ENCODE results near the gene AZIN2. TPM values are rescaled to one million over a fixed set of nuclear protein-coding genes. Genes with fewer than 3 reads are reported as not detected.

The AZIN2 gene
- total and polyA plus RNA-seq, 2 experiments from 2014 or later = 2.8 to 4.4 TPM

GRCh38 chr1:33162141-33162540 lies 81.2 kb downstream of the AZIN2 start:
- TF ChIP-seq EZH2phosphoT487 (IDR thresholded peaks at IDR 0.05; ENCODE audit: insufficient read depth, low read depth) = no peak
- TF ChIP-seq EZH2 (IDR thresholded peaks at IDR 0.05; ENCODE audit: insufficient read depth, poor library complexity, severe bottlenecking) = no peak
- in situ Hi-C loops (cut with MboI) = no loop called here
- H3K9me2 ChIP-seq (ENCODE audit: insufficient read depth) = no peaks in the 10 kb centered on the region
- no peaks in the 10 kb centered on the region for H3K9me3 ChIP-seq (ENCODE audit: low read depth)
- no peaks in the 10 kb centered on the region for H3K27me3 ChIP-seq (replicated peaks; ENCODE audit: insufficient read depth)
- H3K27ac ChIP-seq = no peak overlapping the region
- 70 to 78% methylated on average over 2 of the region's 2 CpGs for WGBS, 2 experiments (ENCODE audit: low coverage in 1 of 2, low lambda C conversion rate in 2 of 2, missing lambda C conversion rate in 2 of 2)
- H3K4me3 ChIP-seq = no peak overlapping the region
- no peaks in the 10 kb centered on the region for H3K36me3 ChIP-seq (ENCODE audit: low read depth)
- no peaks in the 10 kb centered on the region for H3F3A ChIP-seq (ENCODE audit: insufficient read depth)
- H4K20me1 ChIP-seq (ENCODE audit: insufficient read depth) = no peaks in the 10 kb centered on the region
- H3K9ac ChIP-seq = no peak overlapping the region
- H2AFZ ChIP-seq = no peak overlapping the region
- no peak for DNase-seq
- no peaks in the 10 kb centered on the region for H3K4me1 ChIP-seq (ENCODE audit: insufficient read depth)
- H3K79me2 ChIP-seq (ENCODE audit: insufficient read depth) = no peaks in the 10 kb centered on the region
- no peak overlapping the region for H3K4me2 ChIP-seq (ENCODE audit: unreplicated experiment)

GRCh38 chr1:33163621-33164519 lies 82.9 kb downstream of the AZIN2 start:
- in situ Hi-C loops (cut with MboI) = no loop called here
- Histone ChIP-seq H2AFZ (no peak overlapping the region), H3K79me2 (ENCODE audit: insufficient read depth) (no peaks in the 10 kb centered on the region), H4K20me1 (ENCODE audit: insufficient read depth) (no peaks in the 10 kb centered on the region), H3K9ac (no peak overlapping the region), H3K27ac (no peak overlapping the region), H3F3A (ENCODE audit: insufficient read depth) (no peaks in the 10 kb centered on the region), H3K27me3 (replicated peaks; ENCODE audit: insufficient read depth) (no peaks in the 10 kb centered on the region), H3K4me2 (ENCODE audit: unreplicated experiment) (no peak overlapping the region), H3K4me1 (ENCODE audit: insufficient read depth) (no peaks in the 10 kb centered on the region), H3K9me2 (ENCODE audit: insufficient read depth) (no peaks in the 10 kb centered on the region), H3K9me3 (ENCODE audit: low read depth) (no peaks in the 10 kb centered on the region), H3K36me3 (ENCODE audit: low read depth) (no peaks in the 10 kb centered on the region), H3K4me3 (no peak overlapping the region)
- TF ChIP-seq EZH2phosphoT487 (IDR thresholded peaks at IDR 0.05; ENCODE audit: insufficient read depth, low read depth) (no peak), EZH2 (IDR thresholded peaks at IDR 0.05; ENCODE audit: insufficient read depth, poor library complexity, severe bottlenecking) (no peak)
- DNase-seq = no peak
- 72 to 82% methylated on average over 14 of the region's 14 CpGs for WGBS, 2 experiments (ENCODE audit: low coverage in 1 of 2, low lambda C conversion rate in 2 of 2, missing lambda C conversion rate in 2 of 2)

GRCh38 chr1:33165209-33165608 lies 84.3 kb downstream of the AZIN2 start:
- H3K4me1 ChIP-seq (ENCODE audit: insufficient read depth) = no peaks in the 10 kb centered on the region
- H3K9me3 ChIP-seq (ENCODE audit: low read depth) = no peaks in the 10 kb centered on the region
- no peak overlapping the region for H3K4me3 ChIP-seq
- H4K20me1 ChIP-seq (ENCODE audit: insufficient read depth) = no peaks in the 10 kb centered on the region
- TF ChIP-seq EZH2 (IDR thresholded peaks at IDR 0.05; ENCODE audit: insufficient read depth, poor library complexity, severe bottlenecking) (no peak), EZH2phosphoT487 (IDR thresholded peaks at IDR 0.05; ENCODE audit: insufficient read depth, low read depth) (no peak)
- no peak for DNase-seq
- no peaks in the 10 kb centered on the region for H3K9me2 ChIP-seq (ENCODE audit: insufficient read depth)
- H3K79me2 ChIP-seq (ENCODE audit: insufficient read depth) = no peaks in the 10 kb centered on the region
- 68 to 90% methylated on average over 11 to 21 of the region's 21 CpGs for WGBS, 2 experiments (ENCODE audit: low coverage in 1 of 2, low lambda C conversion rate in 2 of 2, missing lambda C conversion rate in 2 of 2)
- H3K36me3 ChIP-seq (ENCODE audit: low read depth) = no peaks in the 10 kb centered on the region
- H3K27ac ChIP-seq = no peak overlapping the region
- H3K4me2 ChIP-seq (ENCODE audit: unreplicated experiment) = no peak overlapping the region
- no peaks in the 10 kb centered on the region for H3K27me3 ChIP-seq (replicated peaks; ENCODE audit: insufficient read depth)
- no peak overlapping the region for H3K9ac ChIP-seq
- in situ Hi-C loops (cut with MboI) = no loop called here
- H2AFZ ChIP-seq = no peak overlapping the region
- H3F3A ChIP-seq (ENCODE audit: insufficient read depth) = no peaks in the 10 kb centered on the region

- Histone ChIP-seq H3F3A (ENCODE audit: insufficient read depth) (no peaks in the 10 kb centered on the region), H3K9ac (no peak overlapping the region), H3K4me2 (ENCODE audit: unreplicated experiment) (no peak overlapping the region), H3K27me3 (replicated peaks; ENCODE audit: insufficient read depth) (no peaks in the 10 kb centered on the region), H3K9me3 (ENCODE audit: low read depth) (no peaks in the 10 kb centered on the region), H3K36me3 (ENCODE audit: low read depth) (no peaks in the 10 kb centered on the region), H3K27ac (no peak overlapping the region), H2AFZ (no peak overlapping the region), H4K20me1 (ENCODE audit: insufficient read depth) (no peaks in the 10 kb centered on the region), H3K4me3 (no peak overlapping the region), H3K4me1 (ENCODE audit: insufficient read depth) (no peaks in the 10 kb centered on the region), H3K9me2 (ENCODE audit: insufficient read depth) (no peaks in the 10 kb centered on the region), H3K79me2 (ENCODE audit: insufficient read depth) (no peaks in the 10 kb centered on the region)
- 90 to 92% methylated on average over 6 of the region's 6 CpGs for WGBS, 2 experiments (ENCODE audit: low coverage in 1 of 2, low lambda C conversion rate in 2 of 2, missing lambda C conversion rate in 2 of 2)
- in situ Hi-C loops (cut with MboI) = no loop called here
- no peak for DNase-seq
- no peak for TF ChIP-seq EZH2 (IDR thresholded peaks at IDR 0.05; ENCODE audit: insufficient read depth, poor library complexity, severe bottlenecking)
- no peak for TF ChIP-seq EZH2phosphoT487 (IDR thresholded peaks at IDR 0.05; ENCODE audit: insufficient read depth, low read depth)
Observed at GRCh38 chr1:33165809-33166208, 84.9 kb downstream of the AZIN2 start.
